CD4-positive, CD25-positive, alpha-beta regulatory T cell (primary cell): ENCODE results near the gene RNF113B. TPM values are rescaled to one million over a fixed set of nuclear protein-coding genes. Genes with fewer than 3 reads are reported as not detected.

Source experiments
- ATAC-seq, 2 donors: fragments of 150-1000 bp; cut with Tn5 transposase; one replicate each; pipeline ENCODE4 v1.10.0; 2021; ENCODE audit warnings: low read depth in 2 of 2, moderate number of reproducible peaks in 2 of 2, moderate library complexity in 1 of 2
- DNase-seq, 3 donors: peaks; one replicate each; pipeline versions ENCODE4 v3.0.0 to v3.0.0-alpha.2; 2012 to 2022; ENCODE audit warnings: mixed read lengths in 1 of 3
- H3K27ac ChIP-seq: one replicate; pipeline ENCODE4 v1.7.0; 2013; ENCODE audit warnings: mild to moderate bottlenecking, low read length; ENCODE audit not compliant: insufficient read depth, poor library complexity, severe bottlenecking
- H3K27me3 ChIP-seq: one replicate; pipeline ENCODE4 v1.7.0; 2013; ENCODE audit warnings: low read length; ENCODE audit not compliant: control insufficient read depth, insufficient read depth
- H3K36me3 ChIP-seq: one replicate; pipeline ENCODE4 v1.7.0; 2013; ENCODE audit warnings: mild to moderate bottlenecking, low read length, moderate library complexity; ENCODE audit not compliant: control insufficient read depth, insufficient read depth
- H3K4me1 ChIP-seq: 2 replicates; pipeline ENCODE4 v1.7.0; 2013; ENCODE audit warnings: mild to moderate bottlenecking, low read length; ENCODE audit not compliant: insufficient read depth, control insufficient read depth, poor library complexity, severe bottlenecking
- H3K4me3 ChIP-seq: one replicate; pipeline ENCODE4 v1.7.0; 2013; ENCODE audit warnings: low read depth, mild to moderate bottlenecking, low read length, moderate library complexity
- H3K9me3 ChIP-seq, 2 experiments: 1 replicate in 1 of 2; 2 replicates in 1 of 2; pipeline ENCODE4 v1.7.0; 2013; ENCODE audit warnings: low read length in 2 of 2, mild to moderate bottlenecking in 1 of 2, moderate library complexity in 1 of 2; ENCODE audit not compliant: control insufficient read depth in 2 of 2
- H3K27ac Mint-ChIP-seq, 3 donors: one replicate each; pipeline ENCODE4 v1.8.0; 2020 to 2022; ENCODE audit warnings: mild to moderate bottlenecking in 3 of 3, mixed read lengths in 3 of 3, moderate library complexity in 2 of 3
- H3K27me3 Mint-ChIP-seq: one replicate; pipeline ENCODE4 v1.8.0; 2022; ENCODE audit warnings: mild to moderate bottlenecking, mixed read lengths
- H3K36me3 Mint-ChIP-seq: one replicate; pipeline ENCODE4 v1.8.0; 2020; ENCODE audit warnings: mixed read lengths
- H3K4me1 Mint-ChIP-seq, 4 donors: one replicate each; pipeline ENCODE4 v1.8.0; 2020 to 2022; ENCODE audit warnings: mixed read lengths in 4 of 4, mild to moderate bottlenecking in 1 of 4
- H3K4me3 Mint-ChIP-seq, 4 donors: one replicate each; pipeline ENCODE4 v1.8.0; 2020 to 2022; ENCODE audit warnings: mild to moderate bottlenecking in 4 of 4, mixed read lengths in 4 of 4, moderate library complexity in 3 of 4
- H3K9me3 Mint-ChIP-seq, 7 donors: one replicate each; pipeline ENCODE4 v1.8.0; 2020 to 2022; ENCODE audit warnings: mixed read lengths in 7 of 7, mild to moderate bottlenecking in 3 of 7, moderate library complexity in 2 of 7
- polyA plus RNA-seq, 4 donors: library from polyadenylated mRNA; unstranded; fragments of 300-500 nt; fragmentation: Illumina TruSeq; gene quantifications; one replicate each; pipeline ENCODE4 v1.2.3, GENCODE V29; 2021
- total RNA-seq: library from RNA; stranded (reverse); gene quantifications from one replicate; pipeline ENCODE4 v1.2.3, GENCODE V29; 2022

Gene RNF113B
- total and polyA plus RNA-seq, 5 donors from 2014 or later: not detected

- H3K27me3 Mint-ChIP-seq: peaks cover 12% of the 10 kb centered on the region
Measured at GRCh38 chr13:98172590-98173422, 4.3 kb downstream of the RNF113B start.

DNA sequence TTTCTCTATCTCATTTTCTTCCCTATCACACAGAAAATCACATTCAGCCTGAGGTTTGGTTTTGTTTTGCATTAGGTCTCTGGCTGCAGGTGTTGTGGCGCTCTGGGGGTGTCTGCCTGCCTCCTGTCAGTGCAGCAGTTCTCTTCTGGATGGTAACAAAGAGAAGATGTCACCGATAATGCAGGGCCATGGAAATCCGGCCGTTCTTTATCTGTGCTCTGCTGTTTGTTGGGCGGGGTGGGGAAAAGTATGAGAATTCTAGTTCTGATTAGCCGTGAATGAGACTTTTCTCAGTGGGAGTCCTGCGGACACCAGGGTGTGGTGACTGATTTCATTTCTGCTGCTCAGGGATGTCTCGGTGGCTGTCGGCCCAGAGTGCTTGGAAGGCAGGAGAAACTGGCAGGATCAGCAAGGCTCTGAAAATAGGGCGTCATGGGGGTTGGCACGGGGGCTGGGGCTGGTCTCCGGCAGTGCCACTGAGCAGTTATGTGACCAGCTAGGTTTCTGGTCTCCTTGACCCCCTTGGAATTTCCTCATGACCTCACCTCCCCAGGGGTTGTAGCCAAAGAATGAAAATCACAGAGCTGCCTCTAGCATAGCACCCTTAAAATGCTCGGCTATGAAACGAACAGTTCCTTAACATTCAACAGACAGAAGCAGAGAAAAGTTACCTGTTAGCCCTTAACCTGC, 5.0 kb downstream of the RNF113B start:
- Mint-ChIP-seq H3K4me3 (no peak overlapping the region), H3K27ac (no peak overlapping the region), H3K27me3 (peaks cover 12% of the 10 kb centered on the region), H3K9me3 (peaks cover 0 to under 1% (median 0%) of the 10 kb centered on the region in 7 donors), H3K4me1 (no peaks in the 10 kb centered on the region), H3K36me3 (no peaks in the 10 kb centered on the region)
- ATAC-seq: no peak
- Histone ChIP-seq H3K9me3 (no peaks in the 10 kb centered on the region), H3K4me3 (no peak overlapping the region), H3K4me1 (no peaks in the 10 kb centered on the region), H3K27ac (no peak overlapping the region), H3K36me3 (no peaks in the 10 kb centered on the region), H3K27me3 (no peaks in the 10 kb centered on the region)
- DNase-seq: no peak

More at GRCh38 chr13:98172590-98173422, 4.3 kb downstream of the RNF113B start:
- no peak for DNase-seq
- Histone ChIP-seq H3K4me1 (no peaks in the 10 kb centered on the region), H3K36me3 (no peaks in the 10 kb centered on the region), H3K4me3 (no peak overlapping the region), H3K9me3 (no peaks in the 10 kb centered on the region), H3K27me3 (no peaks in the 10 kb centered on the region), H3K27ac (no peak overlapping the region)
- no peak for ATAC-seq
- Mint-ChIP-seq H3K9me3 (no peaks in the 10 kb centered on the region), H3K4me1 (no peaks in the 10 kb centered on the region), H3K27ac (peak overlapping the region in 1 of 3 donors; percentile 20), H3K36me3 (no peaks in the 10 kb centered on the region), H3K4me3 (no peak overlapping the region)

- DNase-seq: no peak
- no peaks in the 10 kb centered on the region for H3K27me3 ChIP-seq
- no peak overlapping the region for H3K4me3 ChIP-seq
- Mint-ChIP-seq H3K4me1 (no peaks in the 10 kb centered on the region), H3K27ac (no peak overlapping the region), H3K9me3 (peaks cover 0 to 2% (median 0%) of the 10 kb centered on the region in 7 donors), H3K36me3 (no peaks in the 10 kb centered on the region), H3K27me3 (peaks cover 12% of the 10 kb centered on the region), H3K4me3 (no peak overlapping the region)
- H3K4me1 ChIP-seq: no peaks in the 10 kb centered on the region
- H3K36me3 ChIP-seq: no peaks in the 10 kb centered on the region
- H3K9me3 ChIP-seq: no peaks in the 10 kb centered on the region
- no peak overlapping the region for H3K27ac ChIP-seq
- no peak for ATAC-seq
Measured at GRCh38 chr13:98169331-98169730, 7.7 kb downstream of the RNF113B start.

- DNase-seq (no peak), ATAC-seq (no peak)
- H3K36me3 Mint-ChIP-seq: no peaks in the 10 kb centered on the region
- H3K27me3 Mint-ChIP-seq: peaks cover 10% of the 10 kb centered on the region
- no peak overlapping the region for H3K27ac ChIP-seq
- H3K36me3 ChIP-seq: no peaks in the 10 kb centered on the region
- H3K4me1 ChIP-seq: no peaks in the 10 kb centered on the region
- no peak overlapping the region for H3K27ac Mint-ChIP-seq
- no peak overlapping the region for H3K4me3 ChIP-seq
- H3K4me1 Mint-ChIP-seq: no peaks in the 10 kb centered on the region
- no peak overlapping the region for H3K4me3 Mint-ChIP-seq
- H3K9me3 Mint-ChIP-seq: peaks cover 0 to 5% (median 0%) of the 10 kb centered on the region in 7 donors
- no peaks in the 10 kb centered on the region for H3K9me3 ChIP-seq
- H3K27me3 ChIP-seq: no peaks in the 10 kb centered on the region
Measured at GRCh38 chr13:98162935-98163334, 14.1 kb downstream of the RNF113B start.

DNA sequence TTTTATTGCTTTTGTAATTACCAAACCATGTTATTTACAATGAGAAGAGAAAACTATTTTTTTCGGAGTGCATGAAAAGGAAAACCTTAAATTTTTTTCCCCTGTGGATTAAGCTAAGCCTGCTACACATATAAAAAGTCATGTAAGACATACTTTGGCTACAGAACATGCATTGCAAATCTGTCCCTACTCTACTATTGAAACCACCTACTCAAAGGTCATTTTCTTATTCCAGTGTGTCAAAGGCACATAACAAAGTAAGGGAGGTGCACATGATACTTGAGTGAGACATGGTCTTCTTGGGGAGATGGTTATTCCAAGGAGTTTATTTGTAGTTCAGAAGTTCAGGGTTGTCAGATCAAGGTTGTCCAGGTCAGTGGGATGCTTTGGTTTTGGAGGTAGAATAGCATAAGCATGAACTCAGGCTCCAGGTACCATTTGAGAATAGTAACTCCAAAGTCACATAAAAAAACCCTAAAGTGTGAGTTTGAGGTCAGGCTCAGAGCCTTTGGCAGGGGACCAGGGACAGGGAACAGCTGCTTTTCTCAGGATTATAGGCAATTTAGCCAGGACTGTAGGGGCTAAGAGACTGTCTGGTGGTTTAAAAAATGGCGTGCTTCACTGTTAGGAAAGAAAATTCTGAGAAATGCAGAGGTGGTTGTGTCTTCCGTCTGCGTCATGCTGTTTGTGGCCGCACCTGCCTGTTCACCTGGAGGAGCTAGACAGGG, 18.7 kb downstream of the RNF113B start:
- Mint-ChIP-seq H3K36me3 (no peaks in the 10 kb centered on the region), H3K27me3 (peaks cover 17% of the 10 kb centered on the region), H3K27ac (no peak overlapping the region), H3K9me3 (peaks cover 0 to 3% (median 0%) of the 10 kb centered on the region in 7 donors), H3K4me1 (no peaks in the 10 kb centered on the region), H3K4me3 (no peak overlapping the region)
- ATAC-seq: no peak
- no peaks in the 10 kb centered on the region for H3K27me3 ChIP-seq
- no peaks in the 10 kb centered on the region for H3K4me1 ChIP-seq
- H3K9me3 ChIP-seq: no peaks in the 10 kb centered on the region
- DNase-seq: no peak
- H3K4me3 ChIP-seq: no peak overlapping the region
- H3K36me3 ChIP-seq: no peaks in the 10 kb centered on the region
- H3K27ac ChIP-seq: no peak overlapping the region

GRCh38 chr13:98157609-98158008, 19.5 kb downstream of the RNF113B start:
- H3K36me3 ChIP-seq: no peaks in the 10 kb centered on the region
- Mint-ChIP-seq H3K4me1 (no peaks in the 10 kb centered on the region), H3K36me3 (no peaks in the 10 kb centered on the region), H3K9me3 (peaks cover 0 to 3% (median 0%) of the 10 kb centered on the region in 7 donors), H3K27me3 (peaks cover 17% of the 10 kb centered on the region), H3K27ac (peak overlapping the region in 1 of 3 donors; percentile 33), H3K4me3 (no peak overlapping the region)
- ATAC-seq (no peak), DNase-seq (no peak)
- no peaks in the 10 kb centered on the region for H3K9me3 ChIP-seq
- H3K4me1 ChIP-seq: no peaks in the 10 kb centered on the region
- H3K27me3 ChIP-seq: peaks cover 2% of the 10 kb centered on the region
- no peak overlapping the region for H3K4me3 ChIP-seq
- no peak overlapping the region for H3K27ac ChIP-seq

- no peaks in the 10 kb centered on the region for H3K36me3 ChIP-seq
- no peak overlapping the region for H3K4me3 ChIP-seq
- H3K9me3 ChIP-seq: no peaks in the 10 kb centered on the region
- no peaks in the 10 kb centered on the region for H3K4me1 Mint-ChIP-seq
- no peaks in the 10 kb centered on the region for H3K4me1 ChIP-seq
- H3K27me3 Mint-ChIP-seq: peaks cover 17% of the 10 kb centered on the region
- DNase-seq: no peak
- H3K27ac Mint-ChIP-seq: peak overlapping the region in 1 of 3 donors; percentile 33
- peaks cover 0 to 3% (median 0%) of the 10 kb centered on the region in 7 donors for H3K9me3 Mint-ChIP-seq
- no peak overlapping the region for H3K27ac ChIP-seq
- H3K27me3 ChIP-seq: peaks cover 2% of the 10 kb centered on the region
- no peak overlapping the region for H3K4me3 Mint-ChIP-seq
- no peak for ATAC-seq
- H3K36me3 Mint-ChIP-seq: no peaks in the 10 kb centered on the region
Measured at GRCh38 chr13:98157188-98157587, 19.9 kb downstream of the RNF113B start.
